NCI-H82 (cell line): Measurements from ENCODE around the gene AKNA.

Experiments
- DNase-seq: peaks from one replicate; lab custom pipeline; 2025; lab: John Stamatoyannopoulos, UW

The AKNA gene

DNA sequence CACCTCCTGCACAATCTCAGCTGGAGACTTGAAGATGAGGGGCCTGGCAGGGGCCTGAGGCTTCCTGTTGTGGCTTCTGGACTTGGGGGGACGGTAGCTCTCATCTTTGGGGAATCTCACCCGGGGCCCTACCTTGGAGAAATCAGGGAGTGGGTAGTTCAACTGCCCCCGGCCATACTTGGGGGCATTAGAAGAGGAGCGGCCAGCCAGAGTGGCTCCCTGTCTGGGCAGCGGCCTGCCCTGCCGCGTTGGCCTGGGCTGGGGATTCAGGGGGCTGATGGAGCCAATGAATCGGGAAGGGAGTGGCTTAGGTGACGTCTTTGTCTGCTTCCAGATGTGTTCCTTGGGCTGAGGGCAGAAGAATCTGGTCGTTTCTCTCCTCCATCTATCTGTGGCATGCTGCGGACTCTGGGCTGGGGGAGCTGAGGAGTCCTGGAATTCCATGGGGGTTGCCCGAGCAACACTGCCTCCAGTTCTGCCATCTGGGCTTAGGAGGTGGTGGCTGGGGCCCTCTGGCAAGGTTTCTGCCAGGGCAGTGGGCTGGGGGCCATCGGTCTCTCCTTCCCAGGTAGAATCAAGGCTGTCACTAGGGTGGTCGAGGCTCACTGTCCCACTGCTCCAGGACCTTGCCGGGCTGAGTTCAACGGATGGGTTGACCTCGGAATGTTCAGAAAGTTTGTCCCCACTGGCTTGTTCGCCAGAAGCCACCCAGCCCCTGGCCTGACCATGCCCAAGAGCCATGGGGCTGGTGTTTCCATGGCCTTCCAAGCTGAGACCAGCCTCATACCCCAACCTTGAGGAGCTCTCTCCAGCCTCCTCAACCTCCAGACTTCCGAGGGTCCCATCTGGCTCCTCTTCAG is 11.0 kb downstream of the AKNA start:
- DNase-seq: no peak

DNA sequence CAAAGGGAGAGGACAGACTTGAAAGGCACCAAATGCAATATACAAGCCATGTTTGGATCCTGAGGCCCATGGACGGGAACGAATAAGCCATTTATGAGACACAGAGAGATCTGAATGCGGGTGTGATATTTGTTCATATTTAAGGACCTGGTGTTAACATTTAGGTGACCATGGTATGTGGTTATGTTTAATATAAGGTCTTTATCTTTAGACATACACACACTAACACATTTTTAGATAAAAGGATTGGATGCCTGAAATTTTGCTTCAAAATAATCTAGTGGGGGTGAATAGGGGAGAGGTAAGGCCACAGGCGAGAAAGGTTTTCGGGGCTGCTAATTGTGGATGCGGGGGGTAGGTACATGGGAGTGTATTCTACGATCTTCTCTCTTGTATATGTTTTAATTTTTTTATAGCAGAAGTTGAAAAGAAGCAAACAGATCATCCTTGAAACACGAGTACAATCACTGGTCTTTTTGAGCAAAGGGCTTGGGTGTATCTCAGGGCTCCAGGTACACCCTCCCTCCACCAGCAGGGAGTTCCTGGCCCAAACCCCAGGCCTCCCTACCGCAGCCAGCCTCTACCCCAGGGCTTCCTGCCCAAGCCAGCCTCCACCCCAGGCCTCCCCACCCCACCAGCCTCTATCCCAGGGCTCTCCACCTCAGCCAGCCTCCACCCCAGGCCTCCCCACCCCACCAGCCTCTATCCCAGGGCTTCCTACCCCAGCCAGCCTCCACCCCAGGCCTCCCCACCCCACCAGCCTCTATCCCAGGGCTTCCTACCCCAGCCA is 12.2 kb downstream of the AKNA start:
- DNase-seq: no peak

DNA sequence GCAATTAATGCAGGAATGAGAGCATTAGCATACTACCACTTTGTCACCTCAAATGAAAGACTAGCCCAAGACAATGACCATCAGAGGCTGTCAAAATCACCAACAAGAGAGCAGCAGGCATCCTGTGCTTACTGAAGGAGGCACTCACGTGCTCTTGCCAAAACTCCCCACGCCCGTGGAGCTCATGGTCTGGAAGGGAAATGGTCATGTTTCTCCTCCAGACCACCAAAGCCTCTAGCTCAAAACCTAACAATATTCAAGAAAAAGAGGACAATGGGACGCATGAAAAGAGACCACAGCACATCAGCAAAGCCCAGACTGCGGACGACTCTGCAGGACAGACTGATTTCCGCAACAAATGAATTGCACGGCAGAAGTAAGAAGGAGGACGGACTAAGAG is 12.8 kb downstream of the AKNA start:
- DNase-seq: no peak

DNA sequence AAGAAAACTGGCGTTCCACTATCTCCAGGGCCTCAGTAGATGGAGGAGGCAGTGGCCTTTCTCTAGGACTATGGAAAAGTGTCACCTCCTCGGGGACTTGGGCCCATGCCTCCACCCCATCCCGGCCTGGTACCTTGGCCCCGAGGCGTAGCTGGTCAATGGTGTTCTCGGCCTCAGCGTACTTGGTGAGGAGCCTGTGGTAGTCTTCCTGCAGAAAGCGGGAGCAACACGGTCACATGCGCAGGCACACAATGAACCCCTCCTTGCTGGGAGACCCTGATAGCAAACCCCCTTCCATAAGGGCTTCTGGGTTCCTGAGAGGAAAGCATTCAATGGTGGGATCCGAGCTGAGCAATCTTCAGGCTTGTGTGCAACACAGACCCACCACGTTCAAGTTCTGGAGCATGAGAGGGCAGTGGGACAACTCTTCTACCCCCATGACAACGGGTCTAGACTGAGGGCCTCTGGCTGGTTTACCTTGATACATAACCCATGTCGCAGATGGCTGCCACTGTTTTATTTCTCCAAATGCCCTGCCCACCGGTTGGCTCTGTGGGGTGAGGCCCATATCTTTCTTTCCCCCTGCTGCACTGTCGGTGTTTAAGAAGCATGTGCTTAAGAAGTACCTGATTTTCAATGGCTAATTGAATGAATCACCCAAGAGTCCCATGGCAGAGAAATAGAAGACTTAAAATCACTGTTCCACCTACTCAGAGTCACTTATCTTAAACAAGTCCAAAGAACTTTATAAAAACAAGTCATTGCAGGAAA is 13.6 kb downstream of the AKNA start:
- DNase-seq: no peak

DNA sequence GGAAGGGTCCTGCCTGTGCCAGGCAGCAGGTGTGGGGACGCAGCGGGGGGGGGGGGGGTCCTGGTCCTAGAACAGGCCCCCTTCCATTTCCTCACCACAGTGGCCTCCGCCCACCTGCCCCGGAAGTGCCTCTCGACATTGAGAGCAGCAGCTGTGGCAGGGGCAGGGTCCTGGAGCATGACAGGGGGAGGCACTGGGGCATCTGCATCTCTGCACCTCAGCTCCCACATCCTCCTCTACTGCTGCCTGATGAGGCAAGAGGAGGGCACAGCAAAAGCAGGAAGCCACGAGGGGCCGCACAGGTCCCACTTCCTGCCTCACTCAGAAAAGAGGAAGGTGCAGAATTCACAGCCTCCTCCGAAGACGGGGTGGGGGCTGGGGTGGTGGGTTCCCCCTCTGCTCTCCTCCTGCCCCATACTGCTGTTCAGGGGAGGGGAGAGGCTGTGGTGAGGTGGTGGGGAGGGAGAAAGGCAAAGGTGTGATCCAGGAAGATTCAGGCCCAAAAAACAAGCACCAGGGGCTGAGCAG is 14.8 kb downstream of the AKNA start:
- no peak for DNase-seq

DNA sequence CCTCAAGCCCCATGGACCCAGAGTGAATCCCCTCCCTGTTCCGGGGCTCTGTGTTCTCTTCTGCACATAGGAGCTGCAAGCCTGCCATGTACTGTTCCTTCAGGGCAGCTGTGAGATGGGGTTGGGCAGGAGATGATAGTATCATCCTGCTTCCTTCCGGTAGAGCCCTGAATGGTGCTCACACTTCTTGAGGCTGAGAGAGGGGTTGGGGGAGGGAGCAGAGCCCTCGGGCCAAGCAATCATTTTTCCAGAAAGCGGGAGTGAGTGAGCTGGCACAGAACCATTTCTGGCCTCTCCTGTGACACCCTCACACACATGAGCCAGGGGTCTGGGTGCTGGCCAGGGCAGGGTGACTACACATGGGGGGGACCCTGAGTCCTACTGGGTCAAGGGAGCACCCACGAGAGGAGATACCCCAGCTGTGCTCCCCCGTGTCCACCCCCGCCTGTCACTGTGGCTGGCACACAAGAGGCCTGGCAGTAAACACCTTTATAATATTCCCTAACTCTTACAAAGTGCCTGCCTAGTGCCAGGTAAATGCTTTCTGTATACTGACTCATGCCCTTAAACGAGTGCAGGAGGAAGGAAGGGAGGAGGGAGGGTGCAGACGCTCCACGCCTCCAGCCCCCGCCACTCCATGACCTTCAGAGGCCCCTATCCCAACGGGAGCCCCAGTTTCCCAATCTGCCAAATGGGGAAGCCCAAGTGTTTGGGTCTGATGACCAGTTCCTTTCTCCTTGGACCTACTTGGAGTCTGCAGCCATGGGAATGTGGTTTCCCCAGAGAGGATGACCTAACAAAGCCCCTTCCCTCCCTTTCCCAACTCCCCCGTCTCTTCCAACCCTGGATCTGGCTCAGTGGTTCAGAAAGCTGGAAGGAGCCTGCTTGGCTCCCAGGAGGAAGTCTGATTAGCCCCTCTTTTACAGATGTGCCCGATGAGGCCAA is 15.5 kb downstream of the AKNA start:
- DNase-seq: peak; percentile 9

DNA sequence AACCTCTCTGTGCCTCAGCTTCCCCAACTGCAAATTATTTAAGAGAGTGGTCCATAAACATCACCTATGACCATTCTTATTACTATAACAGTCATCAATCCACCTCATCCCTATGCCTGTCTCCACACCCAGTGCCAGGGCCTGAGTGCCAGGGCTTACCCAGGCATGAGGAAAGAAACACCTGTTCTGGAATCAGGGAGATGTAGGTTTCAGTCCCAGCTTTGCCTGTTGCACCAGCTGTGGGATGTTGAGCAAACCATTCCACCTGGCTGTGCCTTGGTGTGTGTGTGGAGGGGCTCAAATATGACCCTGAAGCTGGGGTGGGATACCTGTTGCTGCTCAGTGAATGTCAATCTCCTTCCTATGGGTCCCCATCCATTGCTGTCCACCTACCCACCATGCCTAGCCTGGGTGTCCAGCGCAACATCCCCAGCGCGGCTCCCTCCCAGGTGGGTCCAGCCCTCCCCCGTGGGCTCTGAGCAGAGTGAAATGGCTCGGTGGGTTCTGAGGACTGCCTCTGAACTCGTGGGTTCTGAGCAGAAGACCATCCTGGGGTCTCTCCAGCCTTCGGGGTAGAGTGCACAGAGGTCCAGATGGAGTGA is 16.3 kb downstream of the AKNA start:
- no peak for DNase-seq

DNA sequence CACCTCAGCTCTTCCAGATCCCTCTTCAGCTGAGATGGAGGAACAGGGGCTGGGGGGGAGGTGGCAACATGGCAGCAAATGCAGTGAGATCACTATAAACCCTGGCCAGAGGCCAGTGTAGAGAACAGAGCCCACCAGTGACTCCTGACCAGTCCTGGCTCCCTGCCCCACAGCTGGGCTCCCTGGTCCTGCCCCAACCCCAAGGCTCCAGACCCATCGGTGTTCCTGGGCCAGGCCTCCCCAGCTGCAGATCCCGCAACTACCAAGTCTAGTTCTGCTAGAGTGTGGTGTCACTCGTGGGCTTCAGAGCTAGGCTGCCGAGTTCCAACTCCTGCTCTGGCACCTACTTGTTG is 16.8 kb downstream of the AKNA start:
- DNase-seq: no peak

DNA sequence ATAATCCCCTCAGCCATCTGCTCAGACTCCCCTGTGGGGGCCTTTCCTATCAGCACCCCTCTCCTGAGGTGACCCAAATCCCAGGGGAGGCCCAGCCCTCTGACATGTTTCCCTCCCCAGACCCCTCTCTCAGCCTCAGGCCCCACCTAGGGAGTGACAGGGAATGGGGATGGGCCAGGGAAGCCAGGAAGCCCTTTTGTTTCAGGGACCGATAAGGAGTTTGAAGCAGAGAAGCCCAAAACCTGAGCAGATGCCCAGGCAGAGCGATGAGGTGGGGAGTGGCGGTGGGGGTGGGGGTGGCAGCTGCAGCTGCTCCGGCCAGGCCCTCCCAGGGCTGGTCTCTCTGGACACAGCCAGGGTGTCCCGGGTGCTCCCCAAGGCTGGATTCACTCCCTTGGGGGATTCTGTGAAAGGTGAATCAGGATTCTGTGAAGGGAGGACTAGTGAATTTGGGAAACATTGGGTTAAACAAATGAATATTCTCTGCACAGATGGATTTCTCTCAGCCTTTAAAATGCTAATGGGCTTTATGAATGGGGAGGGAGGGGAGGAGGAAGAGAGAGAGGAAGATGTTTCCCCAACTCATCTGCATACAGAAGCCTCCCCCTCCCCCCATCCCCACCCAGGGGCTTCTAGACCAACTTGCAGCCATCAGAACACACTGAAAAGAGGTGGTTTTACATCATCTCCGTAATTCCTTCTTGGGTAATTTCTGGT is 17.4 kb downstream of the AKNA start:
- DNase-seq: peak; percentile 100

DNA sequence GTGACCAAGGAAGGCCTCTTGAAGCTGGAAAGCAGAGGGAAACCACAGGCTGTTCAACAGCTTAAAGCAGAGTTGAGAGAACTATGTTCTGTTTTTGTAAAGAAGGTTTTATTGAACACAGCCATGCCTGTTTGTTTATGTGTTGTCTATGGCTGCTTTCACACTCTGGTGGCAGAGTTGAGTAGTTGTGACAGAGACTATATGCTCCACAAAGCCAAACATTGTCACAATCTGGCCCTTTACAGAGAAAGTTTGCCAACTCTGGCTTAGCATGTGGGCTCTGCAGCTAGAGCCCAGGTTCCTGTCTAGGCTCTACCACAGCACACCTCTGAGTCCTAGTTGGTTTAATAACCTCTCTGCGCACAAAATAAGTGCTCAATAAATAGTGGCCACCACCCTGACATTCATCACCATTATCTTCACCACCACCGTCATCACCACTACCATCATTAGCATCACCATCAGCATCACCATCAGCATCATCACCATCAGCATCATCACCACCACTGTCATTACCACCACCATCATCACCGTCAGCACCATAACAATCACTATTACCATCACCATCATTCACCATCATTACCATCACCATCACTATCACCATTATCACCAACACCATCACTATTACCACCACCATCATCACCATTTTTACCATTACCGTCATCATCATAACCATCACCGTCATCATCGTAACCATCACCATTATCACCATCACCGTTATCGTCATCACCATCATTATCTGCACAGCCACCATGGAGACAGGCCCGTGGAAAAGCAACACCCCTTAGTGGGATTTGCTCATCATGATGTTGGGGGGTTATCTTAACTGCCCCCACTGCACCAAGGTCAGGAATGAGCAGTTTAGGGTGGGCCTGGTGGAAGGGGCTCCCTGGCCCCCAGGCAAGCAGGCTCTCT is 18.3 kb downstream of the AKNA start:
- no peak for DNase-seq

DNA sequence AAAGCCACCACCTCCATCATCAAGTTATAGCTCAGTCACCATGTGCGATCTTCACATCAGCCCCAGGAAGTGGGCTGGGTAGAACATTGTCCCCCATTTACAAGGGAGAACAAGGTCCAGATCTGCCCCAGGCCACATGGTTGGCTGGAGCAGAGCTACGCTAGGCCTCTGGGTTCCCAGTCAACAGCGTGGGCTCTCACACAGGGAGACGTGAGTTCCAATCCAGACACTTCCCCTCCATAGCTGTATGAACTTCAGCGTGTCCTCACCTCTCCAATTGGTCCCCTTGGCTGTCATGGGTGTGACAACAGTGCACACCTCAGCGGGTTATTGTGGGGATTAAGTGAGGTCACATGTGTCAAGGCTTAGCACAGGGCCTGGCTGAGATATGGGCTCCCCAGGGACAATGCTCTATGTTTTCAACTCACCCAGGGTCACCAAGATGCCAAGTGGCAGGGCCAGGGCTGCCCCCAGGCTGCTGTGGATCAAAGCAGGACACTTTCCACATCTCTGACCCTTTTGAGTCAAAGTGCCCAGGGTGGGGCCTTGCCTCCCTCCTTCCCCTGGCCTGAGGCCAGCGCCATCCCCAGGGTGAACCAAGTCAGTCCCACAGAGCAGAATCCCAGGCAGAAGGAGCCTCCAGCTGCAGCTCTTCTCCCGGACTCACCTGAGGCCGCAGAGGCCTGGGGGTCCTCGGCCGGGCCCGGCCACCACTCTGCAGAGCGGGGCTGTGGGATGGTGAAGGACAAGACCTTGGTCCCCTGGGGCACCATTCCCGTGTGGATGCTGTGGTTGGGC is 19.8 kb downstream of the AKNA start:
- DNase-seq: peak; percentile 77

DNA sequence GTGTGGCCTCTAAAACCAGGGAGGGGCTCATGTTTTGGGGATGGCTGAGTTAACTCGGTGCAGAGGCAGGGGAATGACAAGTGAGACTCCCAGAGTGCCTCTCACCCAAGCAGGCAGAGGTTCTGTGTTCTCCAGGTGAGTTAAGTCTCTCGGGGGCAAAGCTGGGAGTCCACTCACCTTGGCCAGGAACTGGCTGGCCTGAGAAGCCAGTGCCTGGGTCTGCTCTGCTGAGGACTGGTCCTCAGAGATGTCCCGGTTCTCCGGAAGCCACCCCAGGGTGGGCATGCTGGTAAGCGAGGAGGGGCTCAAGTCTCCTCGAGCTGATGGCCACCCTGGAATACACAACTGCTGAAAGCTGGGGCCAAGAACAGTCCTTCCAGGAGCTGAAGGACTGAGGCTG is 20.4 kb downstream of the AKNA start:
- DNase-seq: no peak

DNA sequence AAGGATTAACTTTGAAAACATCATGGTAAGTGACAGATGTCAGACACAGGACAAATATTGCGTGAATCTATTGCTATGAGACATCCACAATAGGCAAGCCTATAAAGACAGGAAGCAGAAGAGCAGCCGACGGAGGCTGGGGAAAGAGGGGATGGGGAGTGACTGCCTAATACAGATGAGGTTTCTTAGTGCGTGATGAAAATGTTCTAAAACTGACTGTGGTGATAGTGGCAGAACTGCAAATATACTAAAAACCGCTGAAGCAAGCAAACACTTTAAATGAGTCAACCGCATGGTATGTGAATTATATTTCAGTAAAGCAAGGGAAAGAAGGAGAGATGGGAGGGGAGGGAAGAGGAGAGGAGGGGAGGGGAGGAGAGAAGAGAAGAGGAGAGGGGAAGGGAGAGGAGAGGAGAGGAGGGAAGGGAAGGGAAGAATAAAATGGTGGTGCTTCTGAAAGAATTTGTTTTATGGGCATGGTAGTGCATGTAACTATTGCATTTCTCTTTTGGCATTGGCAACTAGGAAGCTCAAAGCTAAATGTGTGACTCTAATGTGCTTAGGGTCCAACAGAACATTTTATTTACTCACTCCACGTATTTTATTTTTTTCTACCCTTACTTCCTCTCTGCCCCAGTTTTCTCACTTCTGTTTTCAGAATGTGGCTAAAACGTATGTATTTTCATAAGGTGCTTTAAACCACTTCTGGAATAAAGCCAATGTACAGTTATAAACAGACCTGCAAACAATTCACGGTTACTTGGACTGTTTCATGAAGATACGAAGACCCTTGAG is 21.3 kb downstream of the AKNA start:
- DNase-seq: peak; percentile 16

DNA sequence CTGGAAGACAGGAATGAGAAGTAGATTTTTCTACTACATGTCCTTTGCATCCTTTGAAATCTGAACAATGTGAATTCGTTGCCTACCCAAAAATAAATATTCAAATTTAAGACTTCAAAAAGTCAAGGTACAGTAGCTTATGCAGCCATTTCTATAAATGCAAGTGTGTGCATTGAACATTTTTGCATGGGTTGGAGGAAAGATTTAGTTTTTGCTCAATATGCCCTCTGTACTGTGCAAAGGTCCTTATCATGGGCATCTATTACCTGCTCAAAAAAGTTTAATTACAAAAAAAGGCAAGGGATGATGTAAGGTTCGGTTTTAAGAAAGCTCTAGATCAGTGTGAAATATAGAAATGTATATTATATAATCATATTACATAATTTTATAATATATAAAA is 22.6 kb downstream of the AKNA start:
- no peak for DNase-seq

DNA sequence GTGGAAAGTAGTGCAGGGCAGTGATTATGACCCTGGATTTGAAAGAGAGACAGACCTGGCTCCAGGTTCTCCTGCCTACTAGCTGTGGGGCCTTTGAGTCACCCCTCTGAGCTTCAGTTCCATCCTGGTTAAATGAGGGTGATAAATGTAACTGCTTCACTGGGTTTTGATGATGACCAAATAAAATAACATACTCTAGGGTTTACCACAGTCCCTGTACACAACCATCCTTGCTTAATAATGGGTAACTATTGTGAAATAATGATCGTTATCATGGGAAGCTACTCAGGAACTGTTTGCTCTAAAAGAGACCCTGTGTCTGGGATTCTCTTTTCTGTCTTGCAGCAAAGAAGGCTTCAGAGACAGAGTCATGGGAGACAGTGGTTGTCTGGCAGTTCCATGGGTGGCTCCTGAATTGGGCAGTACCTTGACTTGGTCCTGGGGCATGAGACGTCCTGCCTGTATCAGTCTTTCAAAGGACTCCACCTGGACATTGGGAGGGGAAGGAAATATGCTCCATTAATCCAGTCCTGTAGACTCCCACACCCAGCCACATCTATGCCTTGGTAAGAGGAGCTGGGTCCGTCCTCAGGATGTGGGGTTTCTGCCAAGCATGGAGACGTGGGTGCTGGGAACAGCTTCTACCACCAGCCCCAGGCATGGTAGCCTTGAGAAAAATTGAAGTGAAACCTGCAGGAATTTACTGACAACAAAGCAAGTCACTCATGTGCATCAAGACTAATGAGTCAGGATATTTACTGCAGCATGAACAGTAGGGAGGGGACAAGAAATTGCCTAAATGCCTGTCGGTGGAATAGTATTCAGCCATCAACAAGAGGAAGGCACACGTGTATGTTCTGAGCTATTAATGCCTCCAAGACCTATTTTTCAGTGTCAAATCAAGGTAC is 23.4 kb downstream of the AKNA start:
- DNase-seq: no peak

DNA sequence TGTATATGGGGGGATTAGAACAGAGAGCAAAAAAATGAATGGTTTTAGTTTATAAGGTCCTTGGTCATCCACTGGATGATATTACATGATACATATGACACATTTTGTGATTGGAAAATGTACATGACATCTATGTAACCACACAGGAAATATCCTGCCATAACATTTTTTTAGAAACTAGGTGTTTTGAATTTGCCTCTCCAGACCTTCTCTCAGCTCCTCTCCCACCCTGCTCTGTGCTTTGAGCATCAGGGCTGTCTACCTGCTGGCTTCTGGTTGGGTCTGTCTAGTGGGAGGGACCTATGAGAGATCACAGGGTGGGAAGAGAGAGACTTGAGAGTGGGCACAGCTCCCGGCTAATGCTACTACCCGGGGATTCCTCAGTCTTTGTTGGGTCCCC is 24.4 kb downstream of the AKNA start:
- no peak for DNase-seq
